ENCODE results near the gene LRRC74A.
A peak's percentile ranks its signal among the peaks of the same experiment; 100 is the strongest.

The LRRC74A gene

GRCh38 chr14:76810953-76811400 lies 15.2 kb upstream of the LRRC74A start:
- DNase-seq, result peak; percentile 29

GRCh38 chr14:76811561-76811960 lies 14.6 kb upstream of the LRRC74A start:
- no peak for DNase-seq

GRCh38 chr14:76812093-76812421 lies 14.2 kb upstream of the LRRC74A start:
- peak; percentile 27 for DNase-seq

GRCh38 chr14:76812422-76813383 lies 13.5 kb upstream of the LRRC74A start, which contains the start of gene ANGEL1:
Gene ANGEL1 (minus strand): TSS chr14:76812882. CDS start chr14:76812827, 55 bp downstream.
- DNase-seq, result peak; percentile 98

- DNase-seq, result no peak
Measured at GRCh38 chr14:76814726-76815645, 11.2 kb upstream of the LRRC74A start.

GRCh38 chr14:76820700-76821099 lies 5.5 kb upstream of the LRRC74A start:
- DNase-seq, result no peak

- DNase-seq, result no peak
Measured at GRCh38 chr14:76827696-76828296, 1.6 kb downstream of the LRRC74A start.

- DNase-seq, result no peak
Measured at GRCh38 chr14:76828339-76829012, 2.3 kb downstream of the LRRC74A start.

GRCh38 chr14:76829013-76829365 lies 2.8 kb downstream of the LRRC74A start:
- no peak for DNase-seq

GRCh38 chr14:76829650-76830421 lies 3.6 kb downstream of the LRRC74A start:
- no peak for DNase-seq

- DNase-seq, result no peak
Measured at GRCh38 chr14:76830556-76830955, 4.3 kb downstream of the LRRC74A start.

GRCh38 chr14:76832503-76832988 lies 6.3 kb downstream of the LRRC74A start:
- DNase-seq, result no peak

- DNase-seq, result no peak
Measured at GRCh38 chr14:76833011-76833410, 6.8 kb downstream of the LRRC74A start.

GRCh38 chr14:76834241-76834661 lies 8.0 kb downstream of the LRRC74A start:
- DNase-seq, result no peak

GRCh38 chr14:76836029-76836630 lies 9.9 kb downstream of the LRRC74A start:
- DNase-seq, result no peak

- DNase-seq, result no peak
Measured at GRCh38 chr14:76837524-76837923, 11.3 kb downstream of the LRRC74A start.

- DNase-seq, result no peak
Measured at GRCh38 chr14:76842414-76842813, 16.2 kb downstream of the LRRC74A start.

GRCh38 chr14:76844223-76844622 lies 18.0 kb downstream of the LRRC74A start:
- DNase-seq, result peak; percentile 70

GRCh38 chr14:76846331-76847047 lies 20.3 kb downstream of the LRRC74A start:
- DNase-seq, result no peak

- DNase-seq, result no peak
Measured at GRCh38 chr14:76848879-76849278, 22.7 kb downstream of the LRRC74A start.

Measured in CD4-positive, alpha-beta T cell treated with Interleukin-6 for 4 hours (primary cell).